GM23338 (cell line): ENCODE data around the gene PDE3A. TPM values are rescaled to one million over a fixed set of nuclear protein-coding genes. Genes with fewer than 3 reads are reported as not detected.

Source experiments
- ATAC-seq: fragments of 200-7000 bp; cut with Tn5 transposase; 3 replicates; pipeline ENCODE4 v1.9.1; 2020
- DNase-seq: peaks from one replicate; pipeline ENCODE4 v3.0.0-alpha.2; 2015; ENCODE audit warnings: low spot score
- H2AFZ ChIP-seq: fragments of 200-600 bp; sonication (generic); 2 replicates; pipeline ENCODE4 v1.8.0; 2016; ENCODE audit warnings: antibody characterized with exemption, mild to moderate bottlenecking, moderate library complexity
- H3F3A ChIP-seq: fragments of 200-600 bp; sonication (generic); replicated peaks from 2 replicates; pipeline ENCODE4 v1.8.0; 2017; ENCODE audit warnings: antibody characterized with exemption, mixed run types, low read depth
- H3K27ac ChIP-seq: fragments of 200-600 bp; sonication (generic); 2 replicates; pipeline ENCODE4 v1.6.1; 2016; ENCODE audit warnings: low read depth
- H3K27me3 ChIP-seq: fragments of 200-600 bp; sonication (generic); 2 replicates; pipeline ENCODE4 v1.8.0; 2016; ENCODE audit warnings: mild to moderate bottlenecking, mixed run types, moderate library complexity; ENCODE audit not compliant: insufficient read depth
- H3K36me3 ChIP-seq: fragments of 200-600 bp; sonication (generic); 2 replicates; pipeline ENCODE4 v1.8.0; 2016; ENCODE audit warnings: mild to moderate bottlenecking; ENCODE audit not compliant: insufficient read depth
- H3K4me1 ChIP-seq: fragments of 200-600 bp; sonication (generic); 2 replicates; pipeline ENCODE4 v1.8.0; 2016; ENCODE audit warnings: mild to moderate bottlenecking, moderate library complexity; ENCODE audit not compliant: insufficient read depth
- H3K4me2 ChIP-seq: fragments of 200-600 bp; sonication (generic); 2 replicates; pipeline ENCODE4 v1.7.1; 2017; ENCODE audit warnings: mixed run types
- H3K4me3 ChIP-seq: fragments of 200-600 bp; sonication (generic); 2 replicates; pipeline ENCODE4 v1.6.1; 2016; ENCODE audit warnings: mixed run types
- H3K79me2 ChIP-seq: fragments of 200-600 bp; sonication (generic); replicated peaks from 2 replicates; pipeline ENCODE4 v1.8.0; 2017; ENCODE audit warnings: mild to moderate bottlenecking; ENCODE audit not compliant: insufficient read depth
- H3K9me2 ChIP-seq: fragments of 200-600 bp; sonication (generic); 2 replicates; pipeline ENCODE4 v1.8.0; 2017; ENCODE audit not compliant: insufficient read depth
- H4K20me1 ChIP-seq: fragments of 200-600 bp; sonication (generic); replicated peaks from 2 replicates; pipeline ENCODE4 v1.8.0; 2017; ENCODE audit warnings: mild to moderate bottlenecking; ENCODE audit not compliant: insufficient read depth
- H3K27ac Mint-ChIP-seq: 2 replicates; pipeline ENCODE4 v1.8.0; 2020; ENCODE audit warnings: inconsistent platforms, mild to moderate bottlenecking, moderate library complexity, mixed read lengths
- H3K27me3 Mint-ChIP-seq: 3 replicates; pipeline ENCODE4 v1.8.0; 2022; ENCODE audit warnings: low read depth, mild to moderate bottlenecking, moderate library complexity, mixed read lengths, inconsistent platforms; ENCODE audit not compliant: insufficient read depth, poor library complexity
- H3K36me3 Mint-ChIP-seq: 3 replicates; pipeline ENCODE4 v1.8.0; 2021; ENCODE audit warnings: low read depth, mild to moderate bottlenecking, inconsistent platforms, moderate library complexity, mixed read lengths
- H3K4me1 Mint-ChIP-seq: 3 replicates; pipeline ENCODE4 v1.8.0; 2020; ENCODE audit warnings: mild to moderate bottlenecking, inconsistent platforms, mixed read lengths
- H3K4me3 Mint-ChIP-seq: 3 replicates; pipeline ENCODE4 v1.8.0; 2021; ENCODE audit warnings: moderate library complexity, mild to moderate bottlenecking, inconsistent platforms, mixed read lengths
- H3K9me3 Mint-ChIP-seq: 3 replicates; pipeline ENCODE4 v1.8.0; 2020; ENCODE audit warnings: moderate library complexity, mild to moderate bottlenecking, inconsistent platforms, mixed read lengths
- CREB1 ChIP-seq: fragments of 250-450 bp; sonication (Bioruptor Pico); IDR thresholded peaks from 2 replicates; pipeline ENCODE4 v1.5.0; 2020; ENCODE audit warnings: low read depth, mild to moderate bottlenecking, moderate library complexity
- CTCF ChIP-seq, 2 experiments: fragments of 200-600 bp in 1 of 2; sonication (generic) in 1 of 2; conservative IDR thresholded peaks; 2 replicates each; pipeline versions ENCODE4 v1.5.1 to v1.6.1; 2016 to 2017; ENCODE audit warnings: antibody characterized with exemption in 2 of 2, low read depth in 2 of 2, mild to moderate bottlenecking in 2 of 2, moderate library complexity in 1 of 2
- EZH2 ChIP-seq: fragments of 200-600 bp; sonication (generic); IDR thresholded peaks from one replicate; pipeline ENCODE4 v1.8.0; 2017; ENCODE audit warnings: antibody characterized with exemption, mild to moderate bottlenecking, low read depth; ENCODE audit not compliant: unreplicated experiment
- EZH2phosphoT487 ChIP-seq: fragments of 200-600 bp; sonication (generic); IDR thresholded peaks from one replicate; pipeline ENCODE4 v1.8.1; 2018; ENCODE audit warnings: antibody characterized with exemption; ENCODE audit not compliant: unreplicated experiment
- JUNB ChIP-seq: IDR thresholded peaks from one replicate; pipeline ENCODE4 v1.6.1; 2016; ENCODE audit warnings: antibody characterized with exemption; ENCODE audit not compliant: unreplicated experiment
- NANOG ChIP-seq: IDR thresholded peaks from 2 replicates; pipeline ENCODE4 v1.6.1; 2016; ENCODE audit warnings: antibody characterized with exemption, borderline replicate concordance
- POLR2AphosphoS5 ChIP-seq: IDR thresholded peaks from 2 replicates; pipeline ENCODE4 v1.6.1; 2016; ENCODE audit warnings: antibody characterized with exemption, low read depth
- STAT1 ChIP-seq: IDR thresholded peaks from one replicate; pipeline ENCODE4 v1.6.1; 2016; ENCODE audit warnings: antibody characterized with exemption; ENCODE audit not compliant: unreplicated experiment
- ZNF114 ChIP-seq: fragments of 250-450 bp; sonication (Bioruptor Pico); IDR thresholded peaks from 2 replicates; pipeline ENCODE4 v1.5.0; 2020; ENCODE audit warnings: mild to moderate bottlenecking, moderate library complexity
- ZNF331 ChIP-seq: fragments of 250-450 bp; sonication (Bioruptor Pico); IDR thresholded peaks from 2 replicates; pipeline ENCODE4 v1.5.0; 2020; ENCODE audit warnings: low read depth, mild to moderate bottlenecking, moderate library complexity
- ZNF462 ChIP-seq: fragments of 250-450 bp; sonication (Bioruptor Pico); IDR thresholded peaks from 2 replicates; pipeline ENCODE4 v1.5.0; 2020; ENCODE audit warnings: mild to moderate bottlenecking, moderate library complexity
- polyA plus RNA-seq: library from polyadenylated mRNA; unstranded; fragments of >200 nt; fragmentation: Nextera tagmentation; extraction: Ambion mirVana; gene quantifications from 2 replicates; pipeline ENCODE4 v1.2.1, GENCODE V29; 2016
- total RNA-seq: library from RNA; depleted of rRNA; stranded (reverse); fragments of >200 nt; shearing (Covaris generic); gene quantifications from 2 replicates; pipeline ENCODE4 v1.2.3, GENCODE V29; 2014

PDE3A gene
- total and polyA plus RNA-seq, 2 experiments from 2014 or later = 2.7 to 9.2 TPM

GRCh38 chr12:20602641-20603391 is 234.5 kb downstream of the PDE3A start:
- Histone ChIP-seq H3K4me1 (0 out of 2 replicates have a peak, but pooled peaks cover 3% of the 10 kb centered on the region), H3K4me2 (no peak overlapping the region), H3K27ac (no peak overlapping the region), H3K79me2 (no peaks in the 10 kb centered on the region), H3K36me3 (no peaks in the 10 kb centered on the region), H3K9me2 (no peaks in the 10 kb centered on the region), H2AFZ (no peak overlapping the region), H3K4me3 (no peak overlapping the region), H4K20me1 (no peaks in the 10 kb centered on the region), H3F3A (no peaks in the 10 kb centered on the region), H3K27me3 (no peaks in the 10 kb centered on the region)
- H3K9me3 Mint-ChIP-seq = no peaks in the 10 kb centered on the region
- no peak for ATAC-seq
- no peaks in the 10 kb centered on the region for H3K36me3 Mint-ChIP-seq
- TF ChIP-seq NANOG = no peak
- no peak for TF ChIP-seq EZH2phosphoT487
- no peak for TF ChIP-seq EZH2
- TF ChIP-seq ZNF114 (CRISPR knock-in tag) = no peak
- TF ChIP-seq JUNB = no peak
- no peak for DNase-seq
- H3K27me3 Mint-ChIP-seq = peaks cover 4% of the 10 kb centered on the region
- H3K4me1 Mint-ChIP-seq = peaks cover 6% of the 10 kb centered on the region
- H3K4me3 Mint-ChIP-seq = no peak overlapping the region
- H3K27ac Mint-ChIP-seq = no peak overlapping the region

GRCh38 chr12:20604408-20605067 is 236.2 kb downstream of the PDE3A start:
- H4K20me1 ChIP-seq = no peaks in the 10 kb centered on the region
- H3K27ac ChIP-seq = no peak overlapping the region
- H3K9me3 Mint-ChIP-seq = no peaks in the 10 kb centered on the region
- peaks cover 7% of the 10 kb centered on the region; the same call in 1 of the 2 replicates for H3K4me1 ChIP-seq
- H3K4me2 ChIP-seq = no peak overlapping the region
- no peaks in the 10 kb centered on the region for H3K36me3 Mint-ChIP-seq
- no peaks in the 10 kb centered on the region for H3K9me2 ChIP-seq
- no peaks in the 10 kb centered on the region for H3K79me2 ChIP-seq
- no peak overlapping the region for H3K4me3 Mint-ChIP-seq
- H3K4me3 ChIP-seq = no peak overlapping the region
- H3K4me1 Mint-ChIP-seq = peaks cover 6% of the 10 kb centered on the region
- no peak overlapping the region for H2AFZ ChIP-seq
- peaks cover 4% of the 10 kb centered on the region for H3K27me3 Mint-ChIP-seq
- H3K27me3 ChIP-seq = no peaks in the 10 kb centered on the region
- H3K36me3 ChIP-seq = no peaks in the 10 kb centered on the region
- DNase-seq = no peak
- no peak overlapping the region for H3K27ac Mint-ChIP-seq
- ATAC-seq = no peak
- H3F3A ChIP-seq = no peaks in the 10 kb centered on the region
- no peak for TF ChIP-seq ZNF462 (CRISPR knock-in tag)
- no peak for TF ChIP-seq JUNB
- TF ChIP-seq CREB1 (CRISPR knock-in tag) = no peak
- no peak for TF ChIP-seq ZNF114 (CRISPR knock-in tag)
- no peak for TF ChIP-seq CTCF (conservative IDR thresholded peaks at IDR 0.05; ENCODE audit: low read depth in 2 of 2)
- no peak for TF ChIP-seq NANOG
- TF ChIP-seq EZH2phosphoT487 = no peak
- no peak for TF ChIP-seq EZH2
- TF ChIP-seq ZNF331 = no peak
- no peak for TF ChIP-seq POLR2AphosphoS5
- TF ChIP-seq STAT1 = no peak
